Anterior cingulate cortex (tissue), 58 donors: ENCODE data around the gene COQ8B.
"Not testable (repeated sequence)": the region's sequence is repeated elsewhere in the genome, so short reads cannot be mapped to it uniquely, and the experiment has no call there.

ENCODE experiments used
- DNase-seq, 58 donors: peaks; one replicate each; lab custom pipeline; 2025; lab: John Stamatoyannopoulos, UW

Gene COQ8B

DNA sequence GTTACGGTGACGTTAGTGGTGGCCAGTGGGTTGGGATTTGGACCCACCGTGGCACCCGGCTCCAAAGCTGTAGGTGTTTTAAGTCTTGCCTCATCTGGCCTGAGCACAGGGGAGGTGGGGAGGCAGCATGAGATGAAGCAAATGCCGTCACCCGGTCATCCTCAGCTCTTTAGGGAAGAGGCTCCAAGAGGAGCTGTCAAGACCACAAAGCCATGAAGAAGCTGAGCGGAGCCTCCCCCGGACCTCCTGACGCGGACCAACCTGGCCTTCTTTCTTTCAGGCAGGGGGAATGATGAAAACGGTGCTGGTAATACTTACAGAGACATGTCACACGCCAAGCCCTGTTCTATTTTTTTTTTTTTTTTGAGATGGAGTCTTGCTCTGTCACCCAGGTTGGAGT, 26.2 kb upstream of the COQ8B start:
- no peak for DNase-seq

GRCh38 chr19:40742477-40742876, 25.8 kb upstream of the COQ8B start:
- no peak for DNase-seq

DNA sequence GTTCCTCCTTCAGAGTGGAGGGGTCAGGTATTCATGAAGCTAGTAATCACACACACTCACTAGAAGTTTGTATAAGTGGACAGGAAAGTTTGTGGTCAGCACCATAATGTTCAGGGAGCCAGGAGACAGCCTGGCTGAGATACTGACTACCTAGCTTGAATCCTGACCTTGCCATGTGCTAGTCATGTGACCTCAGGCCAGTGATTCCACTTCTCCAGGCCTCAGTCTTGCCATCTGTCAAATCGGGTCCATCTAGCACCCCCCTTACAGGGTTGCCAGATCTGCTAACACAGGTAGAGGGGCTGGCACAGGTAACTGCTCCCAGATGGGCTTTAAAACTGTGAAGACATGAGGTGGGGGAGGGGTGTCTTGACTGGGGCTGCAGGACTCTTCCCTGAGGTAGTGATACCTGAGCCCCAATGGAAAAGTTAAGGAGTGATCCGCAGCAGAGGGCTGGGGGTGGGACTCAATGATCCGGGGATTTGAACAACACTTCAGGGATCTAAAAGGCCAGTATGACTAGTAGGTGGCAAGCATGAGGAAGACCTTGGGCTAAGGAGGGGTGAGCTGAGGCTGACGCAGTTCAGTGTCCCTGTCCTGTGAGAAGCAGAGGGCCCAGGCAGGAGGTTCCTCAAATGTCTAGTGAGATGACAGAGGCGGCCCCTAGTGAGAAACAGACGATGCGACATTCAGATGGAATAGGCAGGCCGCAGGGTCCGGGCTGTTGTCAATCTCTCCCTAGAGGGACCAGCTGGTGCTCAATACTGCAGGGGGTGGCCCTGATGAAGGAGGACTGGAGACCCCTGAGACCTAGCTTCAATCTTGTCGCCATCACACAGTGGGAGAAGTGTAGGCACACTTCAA, 25.1 kb upstream of the COQ8B start:
- no peak for DNase-seq

DNA sequence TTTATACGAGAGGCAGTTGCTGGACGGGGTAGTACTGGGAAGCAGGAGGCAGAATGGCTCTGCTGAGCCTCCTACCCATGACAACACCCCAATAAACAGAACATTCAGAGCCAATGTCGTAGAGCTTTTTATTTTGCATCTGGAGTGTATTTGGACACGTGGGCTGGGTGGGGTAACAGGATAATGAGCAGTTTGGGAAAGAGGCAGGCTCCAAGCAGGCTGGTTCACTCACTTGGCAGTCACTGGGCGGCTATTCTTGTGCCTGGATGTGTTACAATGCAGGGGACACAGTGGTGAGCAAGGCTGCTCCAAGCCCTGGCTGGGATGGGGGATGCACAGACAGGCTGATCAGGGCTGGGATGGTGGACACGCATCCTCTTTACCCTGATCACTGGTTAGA, 24.1 kb upstream of the COQ8B start:
- peak in 49 of 58 donors; percentile 13 to 88 (median 64) for DNase-seq

DNA sequence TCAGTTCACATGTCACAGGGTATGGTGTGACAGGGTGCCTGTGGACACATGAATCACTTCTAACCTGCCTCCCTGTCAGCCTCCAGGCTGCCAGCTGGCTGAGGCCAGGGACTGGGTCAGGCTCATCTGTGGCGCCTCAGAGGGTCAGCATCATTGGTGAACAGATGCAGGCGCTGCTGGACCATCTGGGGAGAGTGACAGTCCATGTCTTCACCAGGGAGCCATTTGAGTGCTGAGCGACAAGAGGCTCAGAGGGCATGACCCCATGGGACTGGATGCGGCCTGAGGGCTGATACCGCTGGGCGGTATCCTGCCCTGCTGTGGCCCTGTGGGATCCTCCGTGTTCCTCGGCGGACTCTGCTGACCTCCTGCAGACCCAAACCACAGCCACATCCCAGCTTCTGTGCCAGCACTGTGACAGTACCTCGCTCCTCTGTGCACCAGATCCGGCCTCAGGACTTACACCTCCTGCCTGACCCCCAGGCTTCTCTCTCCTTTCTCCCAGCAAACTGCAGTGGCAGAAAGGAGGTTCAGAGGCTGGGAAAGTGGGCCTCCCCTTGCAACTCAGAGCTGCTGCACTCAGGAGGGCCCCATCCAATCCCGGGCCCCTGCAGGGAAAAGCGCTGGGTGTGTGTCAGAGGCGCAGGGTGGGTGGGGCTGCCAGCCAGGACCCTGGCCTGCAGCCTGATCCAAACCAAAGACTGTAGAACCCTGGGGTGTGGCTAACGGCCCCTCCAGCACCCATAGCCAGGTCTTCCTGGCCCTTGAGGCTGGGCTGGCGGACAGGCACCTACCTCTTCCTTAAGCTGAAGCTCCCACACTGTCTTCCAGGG, 23.4 kb upstream of the COQ8B start:
- DNase-seq: peak in 2 of 58 donors; percentile 57 to 61

GRCh38 chr19:40739030-40739839, 22.5 kb upstream of the COQ8B start:
- DNase-seq: no peak

DNA sequence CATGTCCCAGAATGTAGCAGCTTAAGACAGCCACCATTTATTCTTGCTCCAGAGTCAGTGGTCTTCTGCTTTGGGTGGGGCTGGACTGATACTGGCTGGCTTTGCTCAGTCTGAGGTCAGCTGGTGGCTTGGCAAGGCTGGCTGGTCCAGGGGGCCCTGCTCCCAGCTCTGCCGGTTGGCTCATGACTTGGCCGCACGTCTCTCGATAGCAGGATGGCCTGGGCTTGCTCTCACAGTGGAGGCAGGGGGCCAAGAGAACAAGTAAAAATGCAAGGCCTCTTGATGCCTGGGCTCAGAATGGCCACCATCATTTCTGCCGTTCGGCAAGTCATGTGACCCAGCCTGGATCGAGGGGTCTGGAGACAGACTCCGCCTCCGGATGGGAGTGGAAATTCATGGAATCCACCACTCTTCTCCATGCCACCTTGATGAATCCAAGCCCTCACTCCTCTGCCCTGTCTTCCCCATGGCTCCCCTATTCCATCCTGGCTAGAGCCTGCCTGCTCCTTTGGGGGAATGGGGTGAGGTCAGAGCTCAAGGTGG, 20.5 kb upstream of the COQ8B start:
- no peak for DNase-seq

DNA sequence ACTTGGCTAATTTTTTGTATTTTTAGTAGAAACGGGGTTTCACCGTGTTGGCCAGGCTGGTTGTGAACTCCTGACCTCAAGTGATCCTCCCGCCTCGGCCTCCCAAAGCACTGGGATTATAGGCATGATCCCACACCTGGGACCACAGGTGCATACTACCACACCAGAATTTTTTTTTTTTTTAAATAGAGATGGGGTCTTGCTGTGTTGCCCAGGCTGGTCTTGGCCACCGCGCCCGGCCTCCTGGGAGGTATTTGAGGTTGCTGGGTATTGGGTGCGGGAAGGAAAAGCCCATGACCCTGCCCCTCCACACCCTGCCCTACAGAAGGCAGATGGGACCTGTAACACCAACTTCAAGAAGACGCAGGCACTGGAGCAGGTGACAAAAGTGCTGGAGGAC, 20.0 kb upstream of the COQ8B start:
- no peak for DNase-seq

- DNase-seq: no peak
Measured at GRCh38 chr19:40735013-40735771, 18.5 kb upstream of the COQ8B start.

- no peak for DNase-seq
Measured at GRCh38 chr19:40733149-40733548, 16.5 kb upstream of the COQ8B start.

DNA sequence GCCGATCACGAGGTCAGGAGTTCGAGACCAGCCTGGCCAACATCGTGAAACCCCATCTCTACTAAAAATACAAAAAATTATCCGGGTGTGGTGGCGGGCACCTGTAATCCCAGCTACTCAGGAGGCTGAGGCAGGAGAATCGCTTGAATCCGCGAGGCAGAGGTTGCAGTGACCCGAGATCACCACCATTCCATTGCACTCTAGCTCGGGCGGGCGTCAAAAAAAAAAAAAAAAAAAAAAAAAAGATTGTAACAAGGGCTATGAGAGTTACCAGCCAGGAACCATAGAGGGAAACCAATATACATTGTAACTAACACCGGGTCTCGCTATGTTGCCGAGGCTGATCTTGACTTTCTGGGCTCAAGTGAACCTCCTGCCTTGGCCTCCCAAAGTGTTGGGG, 15.6 kb upstream of the COQ8B start:
- DNase-seq: not testable (repeated sequence)

- DNase-seq: not testable (repeated sequence)
Measured at GRCh38 chr19:40730065-40730464, 13.4 kb upstream of the COQ8B start.

DNA sequence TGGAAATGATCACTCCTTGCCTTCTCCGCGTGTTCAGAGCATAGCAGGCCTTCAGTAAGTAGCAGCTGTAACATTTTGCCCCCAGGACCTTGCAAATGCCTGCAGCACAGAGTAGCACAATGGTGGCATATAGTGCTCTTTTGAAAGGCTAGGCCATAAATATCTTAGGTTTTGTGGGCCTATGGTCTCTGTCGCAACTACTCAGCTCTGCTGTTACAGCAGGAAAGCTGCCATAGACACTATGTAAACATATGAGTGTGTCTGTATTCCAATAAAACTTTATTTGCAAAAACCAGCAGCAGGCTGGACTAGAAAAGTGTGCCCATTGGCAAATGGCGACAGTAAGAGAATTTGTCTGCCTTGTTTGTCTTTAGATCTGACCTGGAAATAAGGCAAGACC, 9.6 kb upstream of the COQ8B start:
- no peak for DNase-seq

DNA sequence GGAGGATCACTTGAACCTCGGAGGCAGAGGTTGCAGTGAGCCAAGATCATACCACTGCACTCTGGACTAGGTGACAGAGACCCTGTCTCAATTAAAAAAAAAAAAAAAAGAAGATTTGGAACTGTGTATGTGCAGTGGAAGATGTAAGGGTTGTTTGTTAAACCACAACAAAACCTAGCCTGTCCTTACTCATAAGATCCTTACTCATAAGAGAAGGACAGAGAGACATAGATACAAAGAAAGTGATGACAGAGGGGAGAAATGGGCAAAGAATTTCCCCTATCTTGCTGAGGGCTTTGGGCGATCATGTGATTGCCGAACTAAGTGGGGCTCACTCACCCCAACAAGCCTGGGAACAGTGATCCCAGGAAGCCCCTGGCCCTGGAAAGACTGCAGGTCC, 8.2 kb upstream of the COQ8B start:
- no peak for DNase-seq

- no peak for DNase-seq
Measured at GRCh38 chr19:40724315-40724714, 7.6 kb upstream of the COQ8B start.

DNA sequence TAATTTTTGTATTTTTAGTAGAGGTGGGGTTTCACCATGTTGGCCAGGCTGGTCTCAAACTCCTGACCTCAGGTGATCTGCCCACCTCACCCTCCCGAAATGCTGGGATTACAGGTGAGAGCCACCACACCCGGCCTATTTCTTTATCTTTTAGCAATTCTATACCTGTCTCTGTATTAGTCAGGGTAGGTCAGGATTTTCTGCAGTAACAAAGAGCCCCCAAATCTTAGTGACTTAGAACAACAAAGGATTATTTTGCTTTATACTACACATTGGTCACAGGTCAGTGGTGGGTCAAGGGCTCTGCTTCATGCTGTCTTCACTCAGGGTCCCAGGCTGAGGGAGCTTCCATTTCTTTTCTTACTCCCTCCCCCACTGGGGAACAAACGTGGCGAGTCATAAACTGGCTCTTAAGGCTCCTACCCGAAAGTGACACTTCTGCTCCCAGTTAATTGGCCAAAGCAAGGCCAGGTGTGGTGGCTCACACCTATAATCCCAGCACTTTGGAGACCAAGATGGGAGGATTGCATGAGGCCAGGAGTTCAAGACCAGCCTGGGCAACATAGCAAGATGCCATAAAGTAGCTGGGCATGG, 7.1 kb upstream of the COQ8B start:
- no peak for DNase-seq

GRCh38 chr19:40721936-40722661, 5.4 kb upstream of the COQ8B start:
- no peak for DNase-seq

GRCh38 chr19:40721140-40721486, 4.4 kb upstream of the COQ8B start:
- no peak for DNase-seq

DNA sequence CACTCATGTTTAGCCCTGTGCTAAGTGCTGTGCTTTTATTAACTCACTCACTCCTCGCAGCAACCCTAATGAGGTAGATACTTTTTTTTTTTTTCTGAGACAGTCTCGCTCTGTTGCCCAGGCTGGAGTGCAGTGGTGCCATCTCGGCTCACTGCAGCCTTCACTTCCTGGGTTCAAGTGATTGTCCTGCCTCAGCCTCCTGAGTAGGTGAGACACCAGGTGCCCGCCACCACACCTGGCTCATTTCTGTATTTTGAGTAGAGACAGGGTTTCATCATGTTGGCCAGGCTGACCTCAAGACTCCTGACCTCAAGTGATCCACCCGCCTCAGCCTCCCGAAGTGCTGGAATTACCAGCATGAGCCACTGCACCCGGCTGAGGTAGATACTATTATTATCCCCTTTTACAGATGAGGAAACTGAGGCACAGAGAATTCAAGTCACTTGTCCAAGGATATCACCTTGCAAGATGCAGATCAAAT, 2.8 kb upstream of the COQ8B start:
- no peak for DNase-seq
